DOHH2 (cell line): ENCODE measurements around the gene ZNF346.

Source experiments
- CTCF ChIP-seq: fragments of 200-600 bp; sonication (generic); IDR thresholded peaks from one replicate; pipeline ENCODE4 v1.5.1; 2014; ENCODE audit warnings: antibody characterized with exemption, mild to moderate bottlenecking, low read depth, low read length; ENCODE audit not compliant: poor library complexity, severe bottlenecking
- EZH2phosphoT487 ChIP-seq: fragments of 200-600 bp; sonication (generic); IDR thresholded peaks from 2 replicates; pipeline ENCODE4 v1.6.1; 2017; ENCODE audit warnings: borderline replicate concordance, mild to moderate bottlenecking, antibody characterized with exemption, low read length, moderate library complexity, mixed read lengths

GRCh38 chr5:177089825-177090641 lies 67.5 kb downstream of the ZNF346 start:
- no peak for TF ChIP-seq CTCF
- TF ChIP-seq EZH2phosphoT487: no peak
